NK-92 (cell line): ENCODE measurements around the gene MYH13.
"Not testable (repeated sequence)": the region's sequence is repeated elsewhere in the genome, so short reads cannot be mapped to it uniquely, and the experiment has no call there.

Experiments used
- DNase-seq: peaks from one replicate; lab custom pipeline; 2025; ENCODE audit not compliant: unreplicated experiment; lab: John Stamatoyannopoulos, UW

The MYH13 gene

DNA sequence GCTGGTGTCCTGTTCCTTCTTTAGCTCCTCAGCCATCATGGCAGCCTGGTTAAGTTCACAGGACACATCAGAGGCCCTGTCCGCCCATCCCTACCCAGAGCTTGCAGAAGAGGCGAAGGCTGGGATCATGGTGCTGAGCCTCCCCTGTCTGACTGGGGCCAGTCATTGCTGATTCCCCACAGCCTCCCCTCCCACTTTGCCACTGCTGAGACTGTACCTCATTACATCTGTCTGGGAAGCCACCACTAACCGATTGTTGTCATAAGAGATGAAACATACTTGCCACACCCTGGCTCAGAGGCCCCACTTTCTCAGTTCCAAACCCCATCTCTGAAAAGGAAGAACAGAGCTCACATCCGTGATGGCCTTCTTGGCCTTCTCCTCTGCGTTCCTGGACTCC lies 66.2 kb downstream of the MYH13 start:
- DNase-seq: no peak

DNA sequence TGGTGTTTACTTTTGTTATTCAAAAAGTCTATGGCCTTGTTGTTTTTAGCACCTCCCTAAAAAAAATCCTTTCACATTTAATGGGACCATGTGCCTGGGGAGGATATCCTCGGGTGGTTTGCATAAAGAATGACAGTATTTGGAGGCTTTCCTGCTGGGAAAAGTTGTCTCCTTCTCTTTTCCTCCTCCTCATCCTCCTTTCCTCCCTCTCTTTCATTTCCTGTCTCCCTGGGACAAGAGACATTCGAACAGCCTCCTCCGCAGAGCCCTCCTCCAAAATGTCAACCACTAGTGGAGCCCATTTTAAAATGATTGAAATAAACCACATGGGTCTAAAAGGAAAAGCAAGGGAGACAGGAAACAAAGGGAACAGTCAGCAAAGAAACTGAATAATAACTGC lies 67.4 kb downstream of the MYH13 start:
- no peak for DNase-seq

DNA sequence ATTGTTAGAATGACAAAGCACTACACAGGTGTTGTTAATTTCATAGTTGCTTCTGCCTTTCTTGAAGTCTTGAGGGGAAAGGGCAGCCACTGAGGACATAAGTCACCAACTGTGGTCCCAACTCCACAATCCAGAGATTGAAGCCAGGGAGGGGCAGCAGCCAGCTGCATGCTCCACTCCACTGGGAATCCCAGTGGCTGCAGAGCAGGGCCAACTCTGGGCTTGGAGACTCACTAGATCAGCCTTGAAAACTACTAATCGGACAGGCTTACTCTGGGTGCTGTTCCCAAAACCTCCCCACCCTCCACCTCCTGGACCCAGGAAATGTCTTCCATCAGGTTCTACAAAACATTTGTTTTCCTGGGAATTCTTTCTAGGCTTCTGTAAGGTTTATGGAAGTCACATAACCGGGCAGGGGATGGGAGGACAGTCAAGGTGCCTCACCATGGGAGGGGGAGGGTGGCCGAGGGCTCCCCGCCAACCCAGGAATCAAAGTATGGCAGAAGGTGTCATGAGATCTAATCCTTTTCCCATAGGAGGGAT lies 68.0 kb downstream of the MYH13 start:
- no peak for DNase-seq

DNA sequence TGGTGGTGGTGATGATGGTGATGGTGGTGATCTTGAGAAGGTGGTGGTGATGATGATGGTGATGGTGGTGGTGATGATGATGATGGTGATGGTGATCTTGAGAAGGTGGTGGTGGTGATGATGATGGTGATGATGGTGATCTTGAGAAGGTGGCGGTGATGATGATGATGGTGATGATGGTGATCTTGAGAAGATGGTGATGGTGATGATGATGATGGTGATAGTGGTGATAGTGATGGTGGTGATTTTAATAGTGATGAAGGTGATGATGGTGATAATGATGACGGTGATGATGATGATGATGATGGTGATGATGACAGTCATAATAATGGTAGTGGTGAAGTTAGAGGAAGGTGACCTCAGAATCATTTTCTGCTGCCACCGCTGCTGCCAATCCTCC lies 75.1 kb downstream of the MYH13 start:
- no peak for DNase-seq

DNA sequence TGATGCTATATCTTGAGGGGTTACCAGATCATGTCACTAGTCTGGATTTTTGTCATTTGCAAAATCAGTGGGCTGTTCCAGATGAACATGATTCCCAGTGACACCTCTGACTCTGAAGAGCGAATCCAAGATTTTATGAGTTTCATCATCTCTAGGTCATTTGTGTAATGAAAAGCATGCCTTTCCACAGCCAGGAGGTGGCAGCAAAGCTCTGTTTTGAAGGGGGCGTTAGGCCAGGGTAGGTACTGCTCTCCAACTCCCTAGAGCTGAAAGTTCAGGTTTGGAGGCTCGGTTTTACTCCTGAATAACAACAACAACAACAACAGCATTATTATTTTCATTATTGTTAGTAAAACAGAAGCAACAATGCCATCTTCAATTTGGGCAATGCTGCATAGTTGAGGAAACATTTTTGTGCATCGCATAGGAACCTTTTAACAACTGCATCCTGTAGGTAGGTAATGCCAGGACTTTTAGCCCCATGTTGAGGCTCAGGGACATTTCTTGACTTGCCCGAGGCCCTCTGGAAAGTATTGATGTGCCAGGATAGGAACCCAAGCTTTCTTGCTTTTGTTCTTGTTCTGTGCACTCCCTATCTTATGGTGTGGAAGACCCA lies 77.0 kb downstream of the MYH13 start:
- no peak for DNase-seq

DNA sequence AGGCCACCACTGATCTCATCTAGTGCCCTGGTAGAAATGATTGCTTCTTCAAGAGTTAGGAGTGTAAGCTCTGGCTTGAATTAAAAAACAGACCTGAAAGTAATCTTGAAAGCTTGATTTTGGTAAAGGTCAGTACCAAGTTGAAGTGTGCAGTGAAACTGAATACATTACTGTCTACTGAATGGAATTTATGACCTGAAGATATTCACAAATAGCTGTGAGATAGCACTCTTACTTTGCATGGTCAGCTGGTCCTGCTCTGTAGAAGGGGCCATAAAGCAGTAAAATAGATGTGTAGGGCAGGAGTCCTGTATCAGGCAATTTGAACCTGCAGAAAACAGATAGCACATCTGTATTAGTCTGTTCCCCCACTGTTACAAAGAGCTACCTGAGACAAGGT lies 78.6 kb downstream of the MYH13 start:
- no peak for DNase-seq

DNA sequence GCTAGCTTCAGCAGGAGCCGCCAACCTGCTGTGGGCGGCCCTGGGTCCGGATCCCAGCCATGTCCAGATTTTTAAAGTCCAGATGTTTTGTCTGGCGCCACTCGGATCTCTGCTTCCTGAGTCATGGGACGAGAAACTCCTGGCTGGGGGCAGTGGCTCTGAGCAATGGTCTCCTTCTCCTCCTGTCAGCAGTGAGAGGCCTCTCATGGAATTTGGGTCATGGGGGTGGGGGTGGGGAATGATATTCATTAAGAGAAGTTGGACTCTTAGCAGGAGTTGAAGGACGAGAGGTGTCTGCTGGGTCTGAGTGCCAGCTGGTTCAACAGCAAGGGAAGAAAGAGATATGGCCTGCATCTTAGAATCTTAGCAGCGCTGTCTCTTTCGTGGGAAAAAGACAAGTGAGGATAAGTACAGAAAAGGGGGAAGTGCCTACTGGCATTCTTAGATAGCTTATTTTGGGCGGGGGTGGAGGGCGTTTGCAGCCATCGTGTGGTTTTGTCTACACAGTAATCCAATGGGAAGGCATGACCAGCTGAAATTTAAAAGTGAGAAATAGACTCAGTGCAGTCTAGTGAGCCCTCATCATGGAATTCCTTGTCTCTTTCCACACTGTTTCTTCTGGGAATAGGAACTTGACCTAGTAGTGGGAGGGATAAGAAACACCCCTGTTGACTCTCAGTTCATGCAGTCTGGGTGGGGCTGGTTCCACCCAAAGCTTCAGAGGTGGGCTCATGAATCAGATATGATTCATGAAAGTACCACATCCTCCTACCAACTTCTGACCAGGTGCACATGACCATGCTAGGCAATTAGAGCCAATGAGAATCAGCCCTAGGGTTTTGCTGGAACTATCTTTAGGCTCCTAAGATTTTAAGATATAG lies 80.5 kb downstream of the MYH13 start:
- no peak for DNase-seq

DNA sequence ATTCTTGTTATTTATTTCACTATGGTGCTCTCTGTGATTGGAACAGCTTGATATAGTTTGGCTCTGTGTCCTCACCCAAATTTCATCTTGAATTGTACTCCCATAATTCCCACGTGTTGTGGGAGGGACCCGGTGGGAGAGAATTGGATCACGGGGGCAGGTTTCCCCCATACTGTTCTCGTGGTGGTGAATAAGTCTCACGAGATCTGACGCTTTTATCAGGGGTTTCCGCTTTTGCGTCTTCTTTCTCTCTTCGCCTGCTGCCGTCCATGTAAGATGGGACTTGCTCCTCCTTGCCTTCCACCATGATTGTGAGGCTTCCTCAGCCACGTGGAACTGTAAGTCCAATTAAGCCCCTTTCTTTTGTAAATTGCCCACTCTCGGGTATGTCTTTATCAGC lies 81.2 kb downstream of the MYH13 start:
- DNase-seq: not testable (repeated sequence)

DNA sequence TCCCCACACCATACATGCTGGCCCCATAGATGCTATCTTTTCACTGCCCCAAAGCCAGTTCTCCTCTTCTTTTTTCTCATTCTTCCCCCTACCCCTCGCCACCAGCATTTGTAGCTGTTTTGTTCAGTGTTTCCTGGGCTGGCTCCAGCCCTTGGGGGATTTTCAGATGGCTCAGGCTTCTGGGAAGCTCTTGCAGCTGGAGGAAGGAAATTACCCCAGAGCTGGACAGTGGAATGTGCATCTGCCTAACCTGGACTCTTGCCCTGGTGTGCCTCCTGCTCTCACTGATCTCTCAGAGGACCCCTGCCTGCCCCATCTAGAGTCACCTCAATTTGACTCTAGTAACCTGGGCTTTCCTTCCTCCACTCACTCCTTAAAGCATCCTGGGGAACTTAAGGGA lies 82.8 kb downstream of the MYH13 start:
- DNase-seq: no peak

DNA sequence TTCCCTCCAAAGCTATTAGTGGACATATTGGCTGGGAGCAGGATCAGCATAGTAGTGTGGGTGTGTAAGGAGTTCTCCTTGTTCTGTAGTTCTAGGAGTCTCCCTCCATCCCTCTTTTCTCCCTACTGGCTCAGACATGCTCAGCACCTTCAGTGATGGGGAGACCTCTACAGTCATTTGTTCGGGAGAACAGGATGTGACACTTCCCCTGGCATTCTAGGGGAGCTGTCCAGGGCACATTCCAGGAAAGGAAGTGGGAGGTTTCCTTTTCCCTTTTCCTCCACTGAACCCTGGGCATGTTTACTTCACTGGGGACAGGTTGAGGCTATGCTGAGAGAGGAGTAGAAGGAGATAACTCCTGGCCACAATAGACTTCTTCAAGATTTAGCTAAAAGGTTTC lies 86.5 kb downstream of the MYH13 start:
- no peak for DNase-seq

DNA sequence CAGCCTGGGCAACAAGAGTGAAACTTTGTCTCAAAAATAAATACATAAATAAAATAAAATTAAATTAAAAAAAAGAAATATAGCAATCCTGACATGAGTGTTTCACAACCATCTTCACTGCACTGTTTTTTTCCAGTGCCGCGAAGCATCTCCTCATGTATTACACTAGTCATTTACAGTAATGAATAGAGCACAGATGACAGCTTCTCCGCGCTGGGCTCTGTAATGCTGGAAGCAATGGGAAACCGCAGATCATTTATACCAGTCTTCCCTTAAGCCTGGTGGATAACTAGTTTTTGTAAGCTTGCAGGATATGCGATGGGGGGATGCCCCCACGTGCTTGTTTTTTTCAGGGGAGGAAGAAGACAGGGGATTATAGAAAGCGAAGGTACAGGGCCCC lies 86.9 kb downstream of the MYH13 start:
- DNase-seq: no peak

DNA sequence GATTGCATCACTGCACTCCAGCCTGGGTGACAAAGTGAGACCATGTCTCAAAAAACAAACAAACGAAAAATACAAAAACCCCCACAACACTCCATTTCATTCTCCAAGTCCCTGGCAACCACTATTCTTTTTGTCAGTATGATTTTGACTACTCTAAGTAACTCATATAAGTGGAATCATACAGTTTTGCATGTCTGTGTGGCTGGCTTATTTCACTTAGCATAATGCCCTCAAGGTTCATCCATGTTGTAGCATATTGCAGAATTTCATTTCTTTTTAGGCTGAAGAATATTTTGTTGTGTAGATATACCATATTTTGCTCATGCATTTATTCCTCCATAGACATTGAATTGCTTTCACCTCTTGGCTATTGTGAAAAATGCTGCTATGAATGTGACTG lies 92.7 kb downstream of the MYH13 start:
- DNase-seq: no peak

DNA sequence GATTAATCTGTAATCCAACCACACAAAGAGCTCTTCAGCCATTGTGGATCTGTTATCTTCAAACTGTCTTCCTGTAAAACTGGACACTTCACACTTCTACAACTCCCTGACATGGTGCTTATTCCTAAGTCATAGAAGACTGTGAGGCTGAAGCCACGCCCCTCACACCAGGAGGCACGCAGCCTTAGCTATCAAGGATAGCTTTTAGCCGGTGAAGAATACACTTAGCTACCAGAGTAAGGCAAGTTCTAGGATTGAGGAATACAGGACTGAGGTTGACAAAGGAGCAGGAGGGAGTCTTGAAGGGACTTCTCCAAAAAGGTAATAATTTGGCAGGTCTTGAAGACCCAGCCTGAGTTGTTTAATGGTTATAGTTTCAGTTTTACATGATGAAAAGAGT lies 94.6 kb downstream of the MYH13 start:
- DNase-seq: no peak

DNA sequence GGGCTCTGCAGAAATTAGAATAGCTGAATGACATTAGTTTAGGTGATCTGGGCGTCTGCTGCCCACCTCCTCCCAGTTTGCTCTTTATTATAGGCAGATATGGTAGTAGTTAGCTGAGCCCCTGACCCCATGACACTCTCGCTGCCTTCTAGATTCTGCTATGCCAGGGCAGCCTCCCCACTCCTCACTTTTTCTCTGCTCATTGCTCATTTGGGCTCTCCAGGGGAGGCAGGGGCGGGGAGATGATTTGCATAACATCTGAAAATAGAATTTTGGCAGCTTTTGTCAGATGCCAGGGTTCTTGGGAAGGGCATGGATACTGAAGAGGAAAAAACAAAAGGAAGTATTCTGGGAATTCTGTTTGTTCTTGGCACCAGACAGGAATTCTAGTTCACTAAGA lies 96.4 kb downstream of the MYH13 start:
- no peak for DNase-seq

DNA sequence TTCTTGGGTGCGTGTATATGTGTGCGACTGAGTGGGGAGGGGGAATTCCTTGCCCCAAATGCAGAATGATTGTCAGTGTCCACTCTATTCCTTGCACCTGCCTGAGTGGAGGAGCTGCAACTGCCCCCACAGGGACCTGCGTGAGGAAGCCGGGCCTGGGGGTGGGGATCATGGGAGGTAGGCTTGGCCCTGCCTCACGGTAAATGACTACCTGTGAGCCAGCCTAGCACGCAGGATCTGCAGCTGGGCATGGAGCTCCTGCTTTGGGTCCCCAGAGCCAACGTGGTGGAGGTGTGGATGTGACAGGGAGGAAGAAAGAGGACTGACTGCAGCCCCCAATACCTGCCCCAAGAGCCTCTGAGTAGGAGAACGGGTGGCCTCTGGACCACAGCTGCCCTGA lies 97.4 kb downstream of the MYH13 start:
- no peak for DNase-seq

DNA sequence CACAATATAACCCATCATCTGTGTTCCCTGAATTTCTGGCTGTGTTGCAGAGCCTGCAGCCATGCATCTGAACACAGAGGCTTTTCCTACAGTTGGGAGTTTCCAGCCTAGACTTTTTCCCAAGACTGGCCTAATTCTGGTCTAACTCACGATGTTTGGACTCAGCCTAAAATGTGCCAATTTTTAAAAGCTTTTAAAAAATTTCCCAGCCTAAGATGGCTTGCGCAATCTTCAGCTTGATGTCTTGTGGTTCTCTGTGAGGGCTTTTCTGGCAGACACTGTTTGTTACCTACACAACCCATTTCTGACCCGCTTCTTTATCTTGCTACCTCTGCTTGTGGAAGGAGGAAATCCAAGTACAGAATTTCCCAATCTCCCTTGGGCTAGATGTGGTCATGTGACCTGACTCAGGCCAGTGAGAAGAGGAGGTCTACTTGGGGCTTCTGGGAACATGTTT lies 101.7 kb downstream of the MYH13 start:
- no peak for DNase-seq

DNA sequence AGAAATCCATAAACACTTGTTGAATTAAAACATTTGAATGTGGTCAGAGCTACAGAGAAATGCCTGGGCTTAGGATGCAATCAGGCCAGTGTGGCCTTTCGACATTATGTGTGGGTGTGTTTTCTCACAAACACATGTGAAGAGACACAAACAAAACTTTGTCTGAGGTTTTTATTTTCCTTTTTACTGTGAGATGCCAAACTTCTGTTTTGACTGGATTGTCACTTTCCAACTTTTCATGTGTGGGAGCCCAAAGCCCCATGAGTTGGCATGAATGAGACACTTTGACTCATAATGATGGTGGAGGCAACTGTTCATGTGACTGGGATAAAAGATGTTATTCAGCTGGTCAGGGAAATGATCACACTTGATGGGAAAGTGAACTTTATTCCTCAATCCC lies 102.5 kb downstream of the MYH13 start:
- no peak for DNase-seq

DNA sequence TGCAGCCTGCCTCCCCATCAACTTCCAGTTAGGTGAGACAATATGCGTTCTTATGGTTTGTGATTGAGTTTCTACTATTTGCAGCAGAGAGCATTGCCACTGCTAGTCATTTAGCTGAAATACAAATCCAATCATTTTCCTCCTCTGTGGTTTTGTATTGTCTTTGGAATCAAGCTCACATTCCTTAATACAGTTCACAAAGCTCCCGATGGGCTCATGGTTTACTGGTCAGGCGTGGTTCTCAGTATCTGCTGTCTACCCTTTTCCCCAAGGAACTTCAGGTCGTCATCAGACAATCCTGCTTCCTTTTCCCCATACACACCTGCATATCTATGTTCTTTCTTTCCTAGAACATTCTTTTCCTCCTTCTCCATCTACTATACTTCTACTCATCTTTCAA lies 104.8 kb downstream of the MYH13 start:
- DNase-seq: no peak

DNA sequence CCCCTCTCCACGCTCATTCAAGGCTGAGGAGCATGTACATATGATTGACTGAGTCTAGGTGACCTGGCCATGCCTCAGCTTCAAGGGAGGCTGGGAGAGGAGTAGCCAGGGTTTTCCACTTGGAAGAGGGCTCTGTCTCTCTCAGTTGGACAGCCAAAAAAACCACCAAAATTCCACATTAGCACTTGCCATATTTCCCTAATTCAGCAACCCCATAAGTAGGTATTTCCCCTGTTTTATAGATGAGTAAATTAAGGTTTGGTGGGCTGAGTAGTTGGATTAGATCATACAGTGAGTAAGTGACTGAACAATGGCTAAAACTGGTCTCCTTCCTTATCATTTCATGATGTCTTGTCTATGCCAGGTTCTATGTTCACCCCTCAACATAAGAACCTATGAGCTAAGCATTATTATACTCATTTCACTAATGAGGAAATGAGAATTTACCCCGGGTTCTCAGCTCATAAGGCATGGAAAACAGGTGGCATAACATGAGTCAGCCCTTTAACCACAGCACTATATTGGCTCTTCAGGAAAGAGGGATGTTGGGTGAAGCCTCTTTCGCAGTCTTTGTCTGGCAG lies 106.4 kb downstream of the MYH13 start:
- DNase-seq: no peak

DNA sequence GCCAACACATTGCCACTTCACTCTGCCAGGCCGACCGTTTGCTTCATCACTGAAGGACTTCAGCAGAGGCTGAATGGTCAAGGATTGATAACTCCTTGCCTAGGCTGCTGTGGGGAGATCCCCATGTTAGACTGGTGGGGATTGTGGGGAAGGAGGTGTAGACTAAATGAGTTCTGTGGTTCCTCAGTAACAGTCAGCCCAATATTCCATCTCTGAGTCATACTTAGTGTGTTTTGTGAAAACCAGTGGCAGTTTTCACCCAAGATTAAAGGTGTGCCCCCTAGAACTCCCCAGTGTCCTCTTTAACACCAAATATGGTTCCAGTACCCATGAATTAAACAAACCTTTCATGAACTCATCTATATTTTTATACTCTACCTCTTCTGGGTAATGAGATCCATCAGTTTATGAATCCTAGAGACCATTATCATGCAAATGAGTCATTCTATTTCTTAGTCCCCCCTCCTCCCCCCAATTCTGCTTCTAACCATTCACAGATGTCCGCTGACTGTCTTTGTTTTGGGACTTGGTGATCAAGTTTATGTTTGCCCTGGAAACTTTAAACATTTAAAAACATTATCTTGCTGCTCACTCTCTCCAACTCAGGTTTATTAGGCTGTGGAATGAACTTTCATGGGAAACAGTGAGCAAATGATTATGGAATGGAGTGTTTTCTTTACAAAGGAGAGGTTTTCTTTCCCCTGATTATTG lies 107.6 kb downstream of the MYH13 start:
- DNase-seq: no peak

DNA sequence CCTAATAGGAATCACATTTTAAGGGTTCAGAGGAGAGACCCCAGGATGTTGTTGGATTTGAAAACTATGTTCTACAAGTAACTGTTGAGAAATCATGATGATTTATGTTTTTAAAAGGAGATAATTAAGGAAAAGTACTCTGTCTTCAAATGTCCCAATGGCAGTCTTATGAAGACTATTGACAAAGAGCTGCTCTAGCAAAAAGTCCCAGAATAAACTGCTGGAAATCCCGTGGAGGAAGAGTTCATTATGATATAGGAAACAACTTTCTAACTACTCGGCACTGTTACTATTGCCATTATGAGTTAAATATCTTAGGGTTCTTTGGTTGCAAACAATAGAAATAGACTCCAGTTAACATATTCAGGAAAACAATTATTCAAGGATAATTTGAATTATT lies 108.8 kb downstream of the MYH13 start:
- DNase-seq: no peak
